ENCODE results near the gene PSMF1.
"Not testable (repeated sequence)": the region's sequence is repeated elsewhere in the genome, so short reads cannot be mapped to it uniquely, and the experiment has no call there.

PSMF1 gene

DNA sequence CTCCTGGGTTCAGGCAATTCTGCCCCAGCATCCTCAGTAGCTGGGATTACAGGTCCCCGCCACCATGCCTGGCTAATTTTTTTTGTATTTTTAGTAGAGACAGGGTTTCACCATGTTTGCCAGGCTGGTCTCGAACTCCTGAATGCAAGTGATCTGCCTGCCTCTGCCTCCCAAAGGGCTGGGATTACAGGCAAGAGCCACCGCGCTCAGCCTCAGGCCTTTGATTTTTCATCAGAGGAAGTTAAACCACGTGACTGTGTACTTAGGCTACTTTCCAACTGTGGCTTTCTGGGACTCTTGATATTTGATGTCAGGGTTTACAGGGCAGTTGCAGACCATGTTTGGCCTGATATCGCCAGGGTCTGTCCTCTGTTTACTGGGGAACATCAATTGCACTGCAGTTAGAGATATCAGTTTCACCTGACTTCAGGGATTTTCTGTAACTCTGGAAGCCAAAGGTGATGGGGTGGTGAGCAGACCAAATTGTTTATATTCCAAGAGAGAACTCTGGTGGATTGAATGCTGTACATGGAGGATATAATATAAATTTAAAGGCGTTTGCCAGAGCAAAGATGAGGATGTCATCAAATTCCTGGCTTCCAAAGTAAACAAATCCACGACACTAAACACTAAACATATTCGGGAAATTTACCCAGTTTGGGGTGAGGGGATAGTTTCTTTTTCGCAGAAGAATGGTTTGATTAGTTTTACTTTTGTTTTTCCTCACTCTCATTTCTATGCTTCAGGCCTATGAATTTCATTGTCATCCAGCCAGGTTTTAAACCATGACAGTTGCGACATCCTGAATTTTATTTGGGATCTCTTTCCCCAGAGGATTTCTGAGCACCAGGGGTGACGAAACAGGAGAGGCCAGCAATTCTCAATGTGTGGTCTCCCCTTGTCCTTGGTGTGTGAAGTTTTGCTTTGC is 4.2 kb downstream of the PSMF1 start:
- DNase-seq: no peak

DNA sequence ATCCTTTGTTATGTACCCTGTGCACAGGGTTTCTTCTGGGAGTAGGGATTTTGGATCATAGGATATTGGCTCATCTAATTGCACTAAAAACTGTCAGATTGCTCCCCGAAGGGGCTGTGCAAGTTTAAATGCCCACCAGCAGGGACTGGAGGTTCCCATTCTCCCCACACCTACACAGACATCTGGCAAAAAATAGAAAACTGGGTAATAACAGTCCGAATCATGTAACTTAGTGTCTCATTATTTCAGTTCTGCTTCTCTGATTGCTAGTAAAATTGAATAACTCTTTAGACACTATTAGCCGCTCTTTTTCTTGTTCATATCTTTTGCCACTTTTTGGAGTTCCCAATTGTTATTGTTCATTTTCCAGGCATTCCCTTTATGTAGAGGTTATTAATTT is 5.3 kb downstream of the PSMF1 start:
- no peak for DNase-seq

DNA sequence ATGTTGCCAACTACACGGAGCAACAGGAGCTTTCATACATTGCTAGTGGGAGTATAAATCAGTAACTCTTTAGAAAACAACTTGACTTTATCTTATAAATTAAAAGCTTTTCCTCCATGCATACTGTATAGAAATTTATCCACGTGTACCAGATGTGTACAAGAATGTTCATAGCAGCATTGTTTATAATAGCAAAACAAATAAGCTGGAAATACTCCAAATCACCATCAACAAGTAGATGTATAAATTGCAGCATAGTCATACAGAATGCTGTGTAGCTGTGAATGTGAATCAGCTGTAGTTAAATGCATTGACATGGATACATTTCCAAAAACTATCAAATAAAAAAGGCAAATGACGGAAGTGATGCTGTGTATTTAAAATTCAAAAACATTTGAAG is 6.0 kb downstream of the PSMF1 start:
- DNase-seq: no peak

DNA sequence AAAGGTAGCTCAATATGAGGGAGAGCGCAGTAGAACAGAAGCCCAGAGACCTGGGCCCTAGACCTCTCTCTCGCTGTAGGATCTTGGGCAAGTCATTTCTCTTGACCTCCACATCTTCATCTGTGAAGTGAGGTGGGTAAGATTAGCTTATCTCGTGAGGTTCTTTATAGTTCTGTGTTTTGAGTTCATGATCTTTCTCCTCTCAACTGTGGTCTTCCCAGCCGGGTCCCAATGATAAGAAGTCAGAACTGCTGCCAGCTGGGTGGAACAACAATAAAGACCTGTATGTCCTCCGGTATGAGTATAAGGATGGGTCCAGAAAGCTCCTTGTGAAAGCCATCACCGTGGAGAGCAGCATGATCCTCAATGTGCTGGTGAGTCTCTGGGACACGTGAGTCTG is 6.9 kb downstream of the PSMF1 start:
- DNase-seq: no peak

DNA sequence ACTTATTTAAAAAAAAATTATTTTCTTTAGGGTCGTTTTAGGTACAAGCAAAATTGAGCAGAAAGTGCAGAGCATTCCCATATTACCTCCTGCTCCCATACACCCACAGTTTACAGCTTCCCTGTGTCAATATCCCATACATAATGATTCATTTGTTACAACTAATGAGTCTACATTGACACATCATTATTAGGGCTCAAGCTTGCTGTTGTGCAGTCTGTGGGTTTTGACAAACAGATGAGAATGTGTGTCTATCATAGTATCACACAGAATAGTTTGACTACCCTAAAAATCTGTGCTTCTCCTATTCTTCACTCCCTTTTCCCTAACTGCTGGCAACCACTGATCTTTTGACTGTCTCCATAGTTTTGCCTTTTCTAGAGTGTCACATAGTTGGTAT is 9.4 kb downstream of the PSMF1 start:
- no peak for DNase-seq

DNA sequence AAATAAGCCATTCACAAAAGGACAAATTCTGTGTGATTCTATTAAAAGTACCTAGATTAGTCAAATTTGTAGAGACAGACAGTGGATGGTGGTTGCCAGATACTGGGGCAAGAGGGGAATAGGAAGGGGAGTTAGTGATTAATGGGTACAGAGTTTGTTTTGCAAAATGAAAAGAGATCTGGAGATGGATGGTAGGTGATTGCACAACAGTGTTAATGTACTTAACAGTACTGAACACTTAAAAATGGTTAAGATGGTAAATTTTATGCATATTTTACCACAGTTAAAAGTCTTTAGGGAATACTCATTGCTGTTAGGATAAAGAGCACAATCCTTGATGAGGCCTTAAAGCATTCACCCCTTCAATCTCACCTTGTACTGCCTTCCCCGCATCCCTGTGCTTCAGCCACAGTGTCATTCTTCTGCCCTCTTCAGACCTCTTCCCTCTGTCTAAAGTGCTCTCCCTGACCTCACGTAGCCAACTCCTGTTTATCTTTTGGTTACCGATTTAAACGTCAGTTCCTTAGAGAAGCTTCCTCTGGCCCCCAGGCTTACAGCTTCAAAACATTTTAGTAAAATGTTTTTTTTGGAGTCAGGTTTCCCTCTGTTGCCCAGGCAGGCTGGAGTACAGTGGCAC is 11.8 kb downstream of the PSMF1 start:
- DNase-seq: no peak

DNA sequence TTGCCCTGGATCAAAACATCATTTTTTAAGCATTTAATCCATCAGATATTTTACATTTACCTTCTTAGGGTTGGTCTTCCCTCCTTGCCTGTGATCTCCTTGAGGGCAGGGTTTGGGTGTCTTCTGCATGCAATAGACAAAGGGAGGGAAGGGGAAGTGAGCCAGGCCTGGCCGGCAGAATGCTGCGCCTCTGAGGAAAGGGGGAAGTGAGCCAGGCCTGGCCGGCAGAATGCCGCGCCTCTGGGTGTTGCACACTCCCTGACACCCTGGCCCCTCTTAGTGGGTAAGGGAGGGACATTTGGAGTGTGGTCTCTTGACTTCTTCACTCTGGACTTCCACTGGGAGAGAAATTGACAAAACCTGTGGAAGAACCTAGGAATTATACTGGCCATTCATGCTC is 12.4 kb downstream of the PSMF1 start:
- DNase-seq: no peak

DNA sequence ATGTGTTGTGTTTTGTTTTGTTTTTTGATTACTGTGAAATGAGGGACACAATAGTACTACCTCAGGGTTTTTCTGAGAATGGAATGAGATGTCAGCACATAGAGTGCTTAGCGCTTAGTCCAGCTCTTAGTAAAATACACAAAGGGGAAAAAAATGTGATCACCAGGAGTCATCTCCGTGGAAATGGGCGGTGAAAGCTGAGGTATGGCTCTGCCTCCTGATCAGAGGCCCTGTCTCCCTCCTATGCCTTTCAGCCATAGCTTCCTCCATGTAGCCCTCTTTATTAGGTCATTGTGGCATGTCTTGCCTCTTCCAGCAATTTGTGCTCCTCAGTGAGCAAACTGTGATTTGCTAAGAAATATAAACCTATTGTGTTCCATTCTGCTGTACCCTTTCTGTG is 13.0 kb downstream of the PSMF1 start:
- no peak for DNase-seq

DNA sequence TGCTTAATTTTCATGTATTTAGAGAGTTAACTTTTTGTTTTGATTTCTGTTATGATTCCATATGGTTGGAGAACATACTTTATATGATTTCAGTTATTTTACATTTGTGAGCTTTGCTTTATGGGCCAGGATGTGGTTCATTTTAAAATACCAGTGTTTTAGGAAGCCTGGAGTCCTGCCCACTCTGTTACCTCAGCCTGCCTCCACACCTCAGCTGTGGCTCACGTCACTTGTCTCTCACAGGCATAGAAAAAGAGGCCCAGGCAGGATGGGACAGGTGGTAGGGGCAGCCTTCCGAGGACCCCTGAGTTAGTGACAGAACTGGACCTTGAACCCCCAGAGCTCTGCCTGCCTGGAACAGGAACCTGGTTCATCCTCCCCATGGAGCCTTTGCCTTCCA is 16.0 kb downstream of the PSMF1 start:
- no peak for DNase-seq

DNA sequence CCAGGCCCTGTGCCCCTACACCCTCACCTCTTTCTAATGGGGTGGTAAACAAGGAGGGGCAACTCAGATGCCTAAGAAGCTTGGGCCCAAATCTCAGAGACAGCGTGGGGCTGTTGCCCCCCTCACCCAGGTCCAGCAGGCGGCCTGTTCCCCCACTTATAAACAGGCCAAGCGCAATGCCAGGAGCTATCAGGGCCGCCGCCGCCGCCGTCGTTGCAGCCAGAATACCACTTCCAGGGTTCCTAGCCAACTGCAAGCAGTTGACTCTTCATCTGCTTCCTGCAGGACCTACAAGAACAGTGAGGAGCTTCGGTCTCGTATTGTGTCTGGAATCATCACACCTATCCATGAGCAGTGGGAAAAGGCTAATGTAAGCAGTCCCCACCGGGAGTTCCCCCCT is 16.4 kb downstream of the PSMF1 start:
- no peak for DNase-seq

DNA sequence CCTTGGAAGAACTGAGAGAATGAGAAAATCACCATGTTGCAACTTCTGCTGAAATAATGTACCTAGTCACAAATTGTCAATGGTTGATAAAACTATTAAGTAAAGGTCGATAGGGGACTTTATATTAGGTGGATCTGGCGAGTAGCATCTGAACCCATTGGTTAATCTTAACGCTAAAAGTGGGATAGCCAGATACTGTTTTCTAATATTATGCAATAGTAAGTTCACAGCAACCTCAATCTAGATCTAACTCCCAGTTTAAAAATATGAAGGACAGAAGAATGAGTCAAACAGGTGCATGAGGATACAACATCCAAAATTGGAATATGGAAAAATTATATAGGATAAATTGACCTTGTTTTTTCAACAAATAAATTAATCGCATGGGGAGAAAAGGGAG is 18.8 kb downstream of the PSMF1 start:
- DNase-seq: no peak

DNA sequence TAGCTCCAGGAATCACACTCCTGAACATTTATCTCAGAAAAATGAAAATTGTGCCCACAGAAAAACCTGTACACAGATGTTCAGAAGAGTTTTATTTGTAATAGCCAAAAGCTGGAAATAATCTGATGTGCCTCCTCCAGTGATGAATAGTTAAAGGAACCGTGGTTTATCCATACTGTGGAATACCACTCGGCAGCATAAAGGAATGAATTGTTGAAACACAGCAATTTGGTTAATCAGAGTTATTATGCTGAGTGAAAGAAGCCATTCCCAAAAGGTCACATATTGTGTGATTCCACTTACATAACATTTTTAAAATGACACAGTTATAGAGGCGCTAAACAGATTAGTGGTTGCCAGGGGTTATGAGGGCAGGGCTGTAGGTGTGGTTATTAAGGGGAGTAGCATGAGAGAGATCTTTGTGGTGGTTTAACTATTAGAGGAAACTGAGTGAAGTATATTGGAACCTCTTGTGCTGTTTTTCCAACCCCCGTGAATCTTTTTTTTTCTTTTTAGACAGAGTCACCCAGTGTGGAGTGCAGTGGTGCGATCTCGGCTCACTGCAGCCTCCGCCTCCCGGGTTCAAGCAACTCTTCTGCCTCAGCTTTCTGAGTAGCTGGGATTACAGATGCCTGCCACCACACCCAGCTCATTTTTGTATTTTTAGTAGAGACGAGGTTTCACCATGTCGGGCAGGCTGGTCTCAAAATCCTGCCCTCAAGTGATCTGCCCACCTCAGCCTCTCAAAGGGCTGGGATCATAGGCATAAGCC is 26.2 kb downstream of the PSMF1 start:
- DNase-seq: no peak

DNA sequence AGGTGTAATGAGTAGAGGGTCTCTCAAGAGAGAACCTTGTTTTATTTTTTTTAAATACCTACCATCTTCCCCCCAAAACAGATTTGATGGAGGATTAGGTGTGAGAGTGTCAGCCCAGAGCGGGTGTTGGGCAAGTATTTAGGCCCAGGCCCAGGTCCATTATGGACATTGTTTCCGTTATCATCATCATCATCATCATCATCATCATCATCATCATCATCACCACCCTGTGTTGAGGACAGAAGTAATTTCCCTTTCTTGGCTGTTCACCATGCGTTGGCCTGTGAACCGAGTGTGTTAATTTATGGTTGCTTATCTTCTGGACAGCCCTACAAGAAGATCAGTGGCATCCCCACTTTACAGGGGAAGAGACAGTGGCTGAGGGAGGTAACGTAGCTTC is 28.6 kb downstream of the PSMF1 start:
- no peak for DNase-seq

DNA sequence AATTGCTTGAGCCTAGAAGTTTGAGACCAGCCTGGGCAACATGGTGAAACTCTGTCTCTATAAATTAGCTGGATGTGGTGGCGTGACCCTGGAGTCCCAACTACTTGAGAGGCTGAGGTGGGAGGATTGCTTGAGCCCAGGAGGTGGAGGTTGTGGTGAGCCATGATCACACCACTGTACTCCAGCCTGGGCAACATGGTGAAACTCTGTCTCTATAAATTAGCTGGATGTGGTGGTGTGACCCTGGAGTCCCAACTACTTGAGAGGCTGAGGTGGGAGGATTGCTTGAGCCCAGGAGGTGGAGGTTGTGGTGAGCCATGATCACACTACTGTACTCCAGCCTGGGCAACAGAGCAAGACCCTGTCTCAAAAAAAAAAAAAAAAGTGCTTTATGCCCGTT is 31.4 kb downstream of the PSMF1 start:
- DNase-seq: not testable (repeated sequence)

DNA sequence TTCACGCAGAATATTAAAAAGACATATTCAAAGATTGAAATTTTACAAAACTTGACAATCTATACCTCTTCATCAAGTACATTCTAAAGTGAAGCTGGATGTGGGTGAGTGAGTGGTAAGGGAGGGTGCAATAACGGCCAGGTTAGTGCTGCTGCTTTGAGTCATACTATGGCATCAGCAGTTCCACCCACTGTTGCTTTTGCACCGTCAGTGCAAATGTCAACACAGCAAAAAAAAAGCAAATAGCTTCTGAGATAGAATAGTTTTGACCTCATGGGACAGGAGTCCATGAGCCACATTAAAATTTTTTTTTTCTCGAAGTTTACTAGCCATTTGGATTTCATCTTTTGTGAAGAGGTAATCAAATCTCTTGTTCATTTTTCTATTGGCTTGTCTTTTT is 31.8 kb downstream of the PSMF1 start:
- DNase-seq: no peak

DNA sequence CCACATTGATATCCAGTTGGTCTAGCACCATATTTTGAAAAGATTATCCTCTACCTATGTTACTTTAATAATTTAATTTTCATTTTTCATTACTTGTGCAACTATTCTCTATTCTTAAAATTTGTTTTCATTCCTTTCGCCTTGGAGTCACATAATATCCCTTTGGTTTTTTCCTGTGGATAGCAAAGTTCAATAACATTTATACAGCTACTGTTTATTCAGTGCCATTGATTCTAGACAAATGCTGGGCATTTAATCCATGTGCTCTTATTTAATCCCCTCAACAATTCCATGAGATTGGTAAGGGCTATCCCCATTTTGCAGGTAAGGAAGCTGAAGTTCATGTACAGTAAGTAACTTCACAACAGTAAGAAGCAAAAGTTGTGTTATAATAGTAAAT is 32.6 kb downstream of the PSMF1 start:
- DNase-seq: no peak

DNA sequence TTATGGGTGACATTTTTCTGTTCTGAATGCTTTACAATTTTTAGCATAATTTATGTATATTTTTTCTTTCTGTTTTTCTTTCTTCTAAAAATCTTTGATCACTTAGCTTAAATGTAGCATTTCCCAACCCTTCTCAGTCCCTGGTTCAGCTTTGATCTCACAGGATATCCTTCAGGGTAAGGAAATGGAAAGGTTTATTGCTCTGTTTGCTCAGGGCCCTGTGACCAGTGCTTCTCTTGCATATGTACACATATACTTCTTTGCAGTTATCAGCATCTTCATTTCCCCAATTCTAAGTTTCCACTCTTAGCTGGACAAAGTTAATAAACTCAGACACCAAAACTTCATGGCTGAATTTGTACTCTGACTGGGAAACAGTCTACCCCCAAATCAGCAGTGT is 35.8 kb downstream of the PSMF1 start:
- no peak for DNase-seq

DNA sequence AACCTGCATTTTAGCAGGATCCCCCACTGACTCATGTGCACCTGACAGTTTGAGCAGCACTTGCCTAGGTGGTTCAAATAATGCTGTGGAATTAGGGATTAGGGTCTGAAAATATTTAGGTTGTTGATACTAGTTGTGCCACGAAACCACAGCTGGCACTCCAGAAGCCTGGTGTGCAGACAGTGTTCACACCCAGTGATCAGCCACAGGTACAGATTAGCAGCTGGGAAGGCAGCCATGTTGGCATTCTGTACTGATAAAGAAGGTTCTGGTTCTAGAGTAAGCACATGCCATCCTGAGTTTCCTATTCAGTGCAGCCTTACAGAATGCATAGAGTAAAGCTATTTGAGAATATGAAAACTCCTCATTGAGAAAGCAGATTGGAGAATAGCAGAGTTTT is 36.3 kb downstream of the PSMF1 start:
- no peak for DNase-seq

DNA sequence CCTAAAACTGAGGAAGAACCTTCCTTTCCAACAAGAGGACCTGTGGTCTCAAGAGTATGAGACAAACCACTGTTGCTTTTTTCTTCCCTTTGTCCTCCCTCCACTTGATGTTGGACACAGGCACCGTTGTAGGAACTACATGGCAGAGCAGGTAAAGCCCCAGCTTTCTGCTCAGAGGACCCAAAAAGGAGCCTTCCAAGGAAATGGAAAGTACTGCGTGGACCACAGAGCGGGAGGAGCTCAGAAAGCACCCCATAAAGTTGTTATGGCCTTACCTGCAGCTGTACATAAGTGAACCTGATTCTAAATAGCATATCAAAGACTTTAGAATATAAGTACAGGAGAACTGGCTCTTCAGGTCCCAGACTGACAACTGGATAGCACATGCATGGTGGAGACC is 36.9 kb downstream of the PSMF1 start:
- DNase-seq: no peak

DNA sequence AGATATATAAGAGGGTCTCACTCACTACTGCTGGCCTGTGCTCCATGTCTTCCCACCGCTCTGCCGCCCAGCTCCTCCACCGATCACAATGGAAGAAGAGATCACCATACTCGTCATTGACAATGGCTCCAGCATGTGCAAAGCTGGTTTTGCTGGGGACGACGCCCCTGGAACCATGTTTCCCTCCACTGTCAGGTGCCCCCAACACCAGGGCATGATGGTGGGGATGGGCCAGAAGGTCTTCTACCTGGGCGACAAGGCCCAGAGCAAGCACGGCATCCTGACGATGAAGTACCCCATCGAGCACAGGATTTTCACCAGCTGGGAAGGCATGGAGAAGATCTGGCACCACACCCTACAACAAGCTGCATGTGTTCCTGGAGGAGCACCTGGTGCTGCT is 42.1 kb downstream of the PSMF1 start:
- DNase-seq: no peak

DNA sequence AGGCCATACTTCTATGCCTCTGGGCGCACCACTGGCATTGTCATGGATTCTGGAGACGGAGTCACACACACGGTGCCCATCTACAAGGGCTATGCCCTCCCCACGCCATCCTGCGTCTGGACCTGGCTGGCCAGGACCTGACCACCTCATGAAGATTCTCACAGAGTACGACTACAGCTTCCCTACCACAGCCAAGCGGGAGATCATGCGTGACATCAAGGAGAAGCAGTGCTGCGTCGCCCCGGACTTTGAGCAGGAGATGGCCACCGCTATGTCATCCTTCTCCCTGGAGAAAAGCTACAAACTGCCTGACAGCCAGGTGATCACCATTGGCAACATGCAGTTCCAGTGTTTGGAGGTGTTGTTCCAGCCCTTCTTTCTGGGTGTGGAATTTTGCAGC is 42.6 kb downstream of the PSMF1 start:
- DNase-seq: no peak

DNA sequence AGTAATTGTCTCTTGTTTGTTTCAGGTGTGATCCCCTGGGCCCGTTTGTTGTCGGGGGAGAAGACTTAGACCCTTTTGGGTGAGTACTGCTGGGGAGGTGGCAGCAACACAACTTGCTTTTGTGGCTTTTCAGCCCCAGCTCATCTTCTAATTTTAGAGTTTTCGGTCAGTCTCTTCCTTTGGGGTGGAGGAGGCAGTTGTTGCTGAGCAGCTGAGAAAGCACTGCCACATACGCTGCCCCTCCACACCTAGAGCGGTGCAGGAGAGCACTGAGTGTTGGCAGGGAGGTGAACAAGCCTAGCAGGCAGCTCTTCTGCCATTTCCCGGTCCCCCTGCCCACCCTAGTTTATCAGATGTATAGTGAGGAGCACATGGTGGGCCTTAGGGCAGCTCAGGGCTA is 44.7 kb downstream of the PSMF1 start:
- no peak for DNase-seq

DNA sequence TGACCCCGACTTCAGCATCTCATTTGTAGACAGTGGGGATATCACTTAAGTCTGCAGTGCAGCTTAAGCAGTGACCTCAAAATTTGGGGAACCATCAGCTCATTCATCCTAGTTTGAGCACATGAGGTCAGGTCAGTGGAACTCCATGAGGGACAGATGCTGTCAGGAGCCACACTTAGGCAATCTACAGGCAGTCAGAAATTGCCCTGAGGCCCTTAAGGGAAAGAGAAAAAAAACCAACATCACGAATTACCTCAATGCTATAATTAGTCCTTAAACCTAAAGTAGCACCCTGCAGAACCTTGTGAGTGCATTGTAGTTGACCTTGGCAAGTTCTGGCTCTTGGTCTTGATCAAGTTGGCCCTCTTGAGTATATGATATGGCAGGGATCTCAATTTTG is 45.3 kb downstream of the PSMF1 start:
- DNase-seq: no peak

DNA sequence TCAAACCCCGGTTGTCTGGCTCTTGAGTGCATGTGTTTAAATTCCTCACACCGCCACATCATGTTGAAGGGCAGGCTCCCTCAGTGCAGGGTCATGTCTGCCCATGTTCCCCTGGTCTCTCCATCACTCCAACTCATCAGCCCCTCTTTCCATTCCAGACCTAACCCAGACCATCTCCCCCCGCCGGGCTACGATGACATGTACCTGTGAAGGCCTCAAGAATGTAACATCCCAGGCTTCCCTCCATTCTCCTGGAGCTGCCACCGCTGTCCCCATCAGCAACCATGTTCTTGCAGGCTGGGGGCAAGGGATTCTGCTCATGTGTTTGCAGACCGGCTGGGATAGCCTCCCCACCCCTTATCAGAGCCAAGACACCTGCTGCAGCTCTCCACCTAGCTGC is 46.5 kb downstream of the PSMF1 start:
- no peak for DNase-seq
